Glutamatergic neuron (in vitro differentiated cells): Measurements from ENCODE around the gene SARDH. TPM values are rescaled to one million over a fixed set of nuclear protein-coding genes. Genes with fewer than 3 reads are reported as not detected.
A peak's percentile ranks its signal among the peaks of the same experiment; 100 is the strongest.

Experiments used
- DNase-seq: peaks from one replicate; pipeline ENCODE4 v3.0.0; 2022
- H3K27ac Mint-ChIP-seq: one replicate; pipeline ENCODE4 v1.8.0; 2020; ENCODE audit warnings: mild to moderate bottlenecking, mixed read lengths, inconsistent platforms; ENCODE audit not compliant: unreplicated experiment
- H3K27me3 Mint-ChIP-seq: one replicate; pipeline ENCODE4 v1.8.0; 2020; ENCODE audit warnings: mild to moderate bottlenecking, moderate library complexity, mixed read lengths, inconsistent platforms; ENCODE audit not compliant: unreplicated experiment
- H3K36me3 Mint-ChIP-seq: one replicate; pipeline ENCODE4 v1.8.0; 2020; ENCODE audit warnings: mild to moderate bottlenecking, mixed read lengths, inconsistent platforms; ENCODE audit not compliant: unreplicated experiment
- H3K4me1 Mint-ChIP-seq: one replicate; pipeline ENCODE4 v1.8.0; 2020; ENCODE audit warnings: mild to moderate bottlenecking, low read depth, mixed read lengths, inconsistent platforms; ENCODE audit not compliant: unreplicated experiment
- H3K4me3 Mint-ChIP-seq: one replicate; pipeline ENCODE4 v1.8.0; 2020; ENCODE audit warnings: mild to moderate bottlenecking, mixed read lengths, inconsistent platforms; ENCODE audit not compliant: unreplicated experiment
- H3K9me3 Mint-ChIP-seq: one replicate; pipeline ENCODE4 v1.8.0; 2020; ENCODE audit warnings: mild to moderate bottlenecking, moderate library complexity, mixed read lengths, inconsistent platforms; ENCODE audit not compliant: unreplicated experiment
- total RNA-seq: library from RNA; stranded (reverse); fragmentation: NEBNext Ultra II Directional; extraction: Animal tissue kit (Norgen Biotek cat#: 25700); gene quantifications from one replicate; pipeline ENCODE4 v1.2.1, GENCODE V29; 2021; ENCODE audit not compliant: unreplicated experiment
- TF ChIP-seq, protein P1 (sequence below): fragments of 200-600 bp; sonication (generic); IDR thresholded peaks from one replicate; pipeline ENCODE4 v1.5.0; 2021; ENCODE audit not compliant: partially characterized antibody, unreplicated experiment

Gene SARDH
- total RNA-seq, 1 donor from 2014 or later = 2.0 TPM

DNA sequence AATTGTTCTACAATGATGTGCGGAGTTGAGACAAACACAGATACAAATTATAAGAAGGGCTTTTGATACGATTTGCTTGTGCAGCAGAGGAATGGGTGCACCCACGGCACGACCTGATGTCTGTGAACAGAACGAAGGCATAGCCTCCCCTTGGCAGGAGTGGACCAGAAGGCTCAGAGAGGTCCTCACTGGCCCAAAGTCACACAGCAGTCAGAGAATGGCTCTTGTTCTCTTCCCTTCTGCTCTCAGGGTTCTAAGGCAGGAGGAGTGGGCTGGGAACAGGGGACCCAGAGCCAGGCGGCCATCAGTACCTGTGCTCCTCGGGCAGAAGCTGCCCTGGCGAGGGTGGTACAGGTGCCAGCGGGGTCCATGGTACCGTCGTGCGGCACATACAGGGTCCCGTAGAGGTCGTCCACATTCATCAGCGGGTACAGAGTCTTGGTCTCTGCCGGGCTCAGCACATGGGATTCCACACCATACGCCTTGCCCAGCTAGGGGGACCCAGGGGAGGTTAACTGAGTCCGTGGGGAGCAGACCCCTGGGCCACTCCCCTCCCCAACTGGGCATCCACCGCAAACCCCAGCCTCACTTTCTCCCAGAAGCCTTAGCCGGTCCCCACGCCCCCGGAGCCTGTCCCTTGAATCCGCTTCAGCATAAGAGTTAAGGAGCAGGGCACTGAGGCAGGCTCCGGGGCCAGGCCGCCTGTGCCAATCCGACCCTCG lies 7.0 kb downstream of the SARDH start:
- Mint-ChIP-seq H3K27ac (no peak overlapping the region), H3K4me3 (no peak overlapping the region)
- peak; percentile 14 for DNase-seq

DNA sequence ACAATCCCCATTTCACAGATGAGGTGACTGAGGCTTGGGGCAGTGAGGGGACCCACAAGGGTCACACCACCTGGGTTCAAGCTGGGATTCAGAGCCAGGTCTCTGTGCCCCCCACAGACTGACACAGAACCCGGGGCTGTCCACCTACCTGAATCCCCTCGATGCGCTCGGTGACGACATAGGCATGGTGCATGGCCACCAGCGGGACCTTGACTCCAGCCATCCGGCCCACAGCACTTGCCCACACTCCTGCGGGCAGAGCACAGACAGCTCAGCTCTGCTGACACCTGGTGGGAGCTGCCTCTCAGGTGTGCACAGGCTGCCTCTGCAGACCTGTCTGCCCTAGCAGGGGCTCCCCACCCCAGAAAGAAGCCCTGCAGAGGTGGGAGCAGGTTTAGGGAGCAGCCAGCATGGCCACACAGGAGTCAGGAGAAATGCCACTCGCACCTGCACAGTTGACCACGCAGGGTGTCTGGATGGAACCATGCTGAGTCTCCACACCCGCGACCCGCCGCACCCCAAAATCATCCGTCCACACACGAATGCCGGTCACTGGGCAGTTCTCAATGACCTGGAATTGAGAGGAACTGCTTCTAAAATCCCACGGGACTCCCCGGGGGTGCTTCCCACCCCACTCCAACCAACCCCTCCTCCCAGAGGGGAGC lies 8.4 kb downstream of the SARDH start:
- Mint-ChIP-seq H3K4me1 (peaks cover 13% of the 10 kb centered on the region), H3K27me3 (peaks cover 12% of the 10 kb centered on the region), H3K4me3 (no peak overlapping the region), H3K9me3 (peaks cover 5% of the 10 kb centered on the region), H3K27ac (no peak overlapping the region), H3K36me3 (no peaks in the 10 kb centered on the region)
- DNase-seq = no peak
- TF ChIP-seq, protein P1, sequence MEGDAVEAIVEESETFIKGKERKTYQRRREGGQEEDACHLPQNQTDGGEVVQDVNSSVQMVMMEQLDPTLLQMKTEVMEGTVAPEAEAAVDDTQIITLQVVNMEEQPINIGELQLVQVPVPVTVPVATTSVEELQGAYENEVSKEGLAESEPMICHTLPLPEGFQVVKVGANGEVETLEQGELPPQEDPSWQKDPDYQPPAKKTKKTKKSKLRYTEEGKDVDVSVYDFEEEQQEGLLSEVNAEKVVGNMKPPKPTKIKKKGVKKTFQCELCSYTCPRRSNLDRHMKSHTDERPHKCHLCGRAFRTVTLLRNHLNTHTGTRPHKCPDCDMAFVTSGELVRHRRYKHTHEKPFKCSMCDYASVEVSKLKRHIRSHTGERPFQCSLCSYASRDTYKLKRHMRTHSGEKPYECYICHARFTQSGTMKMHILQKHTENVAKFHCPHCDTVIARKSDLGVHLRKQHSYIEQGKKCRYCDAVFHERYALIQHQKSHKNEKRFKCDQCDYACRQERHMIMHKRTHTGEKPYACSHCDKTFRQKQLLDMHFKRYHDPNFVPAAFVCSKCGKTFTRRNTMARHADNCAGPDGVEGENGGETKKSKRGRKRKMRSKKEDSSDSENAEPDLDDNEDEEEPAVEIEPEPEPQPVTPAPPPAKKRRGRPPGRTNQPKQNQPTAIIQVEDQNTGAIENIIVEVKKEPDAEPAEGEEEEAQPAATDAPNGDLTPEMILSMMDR = no peak

More for the DNA sequence above, 7.0 kb downstream of the SARDH start:
- Mint-ChIP-seq H3K36me3 (no peaks in the 10 kb centered on the region), H3K9me3 (no peaks in the 10 kb centered on the region), H3K4me1 (peaks cover 18% of the 10 kb centered on the region), H3K27me3 (peaks cover 12% of the 10 kb centered on the region)
- TF ChIP-seq, protein P1 = no peak

DNA sequence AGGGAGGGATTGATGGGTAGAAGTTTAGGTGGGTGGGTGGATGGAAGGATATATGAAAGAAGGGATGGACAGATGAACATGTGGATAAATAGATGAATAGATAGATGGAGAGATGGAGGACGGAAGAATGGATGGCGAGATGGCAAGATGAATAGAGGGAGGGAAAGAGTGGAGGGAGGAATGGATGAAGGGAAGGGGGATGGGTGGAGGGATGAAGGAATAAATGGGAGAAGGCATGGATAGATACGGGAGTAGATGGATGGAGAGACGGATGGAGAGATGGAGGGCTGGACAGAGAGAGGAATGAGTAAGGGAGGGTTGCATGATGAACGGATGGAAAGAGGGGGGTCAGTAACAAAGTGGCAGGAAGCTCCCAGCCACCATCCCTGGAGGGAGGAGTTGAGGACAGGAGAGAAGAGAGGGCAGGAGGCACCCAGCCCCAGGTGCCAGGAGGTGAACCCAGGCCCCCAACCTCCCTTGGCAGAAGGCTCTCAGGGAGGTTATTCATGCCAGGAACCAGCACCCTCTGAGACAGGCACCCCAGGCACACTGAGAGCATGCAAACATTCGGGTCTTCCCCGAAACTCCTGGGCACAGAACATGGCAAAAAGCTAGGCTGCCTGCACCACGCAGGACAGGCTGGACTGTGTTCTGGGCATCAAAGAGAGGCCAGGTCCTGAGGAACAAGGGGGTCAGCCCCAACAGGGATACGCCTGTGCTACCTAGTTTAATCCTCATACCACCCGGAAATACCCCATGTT lies 9.1 kb downstream of the SARDH start:
- Mint-ChIP-seq H3K36me3 (no peaks in the 10 kb centered on the region), H3K4me1 (peaks cover 10% of the 10 kb centered on the region)

DNA sequence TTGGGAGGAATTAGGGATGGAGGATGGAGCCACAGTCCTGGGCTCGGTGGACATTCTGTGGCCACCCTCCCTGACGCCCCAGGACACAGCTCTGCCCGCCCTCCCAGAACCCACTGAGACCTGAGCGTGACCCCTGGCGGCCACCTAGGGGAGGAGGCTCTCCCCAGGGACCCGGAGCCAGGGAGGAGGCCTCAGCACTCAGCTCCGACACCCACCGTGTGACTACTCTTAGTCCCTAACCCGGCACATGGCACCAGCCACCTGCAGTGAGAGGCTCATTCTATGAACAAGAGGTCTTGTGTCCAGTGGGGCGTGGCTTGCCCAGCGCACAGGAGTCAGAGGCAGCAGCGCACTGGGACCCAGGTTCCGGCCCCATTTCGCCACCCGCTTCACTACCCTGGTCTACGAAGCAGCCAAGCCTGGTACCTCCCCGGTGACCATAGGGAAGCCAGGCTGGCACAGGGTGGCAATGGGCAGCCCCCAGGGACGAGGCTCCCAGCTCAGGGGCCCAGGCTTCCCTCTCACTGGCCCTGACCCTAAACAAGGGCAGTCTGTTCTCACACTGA lies 10.2 kb downstream of the SARDH start:
- Mint-ChIP-seq H3K27me3 (peaks cover 9% of the 10 kb centered on the region), H3K36me3 (peaks cover 3% of the 10 kb centered on the region), H3K27ac (no peak overlapping the region), H3K9me3 (peaks cover 5% of the 10 kb centered on the region), H3K4me1 (peaks cover 10% of the 10 kb centered on the region), H3K4me3 (no peak overlapping the region)
- TF ChIP-seq, protein P1 = no peak
- peak; percentile 13 for DNase-seq

More for the DNA sequence above, 9.1 kb downstream of the SARDH start:
- DNase-seq = no peak
- Mint-ChIP-seq H3K27ac (no peak overlapping the region), H3K9me3 (peaks cover 5% of the 10 kb centered on the region), H3K27me3 (peaks cover 9% of the 10 kb centered on the region), H3K4me3 (no peak overlapping the region)
- TF ChIP-seq, protein P1 = no peak
